A549 (cell line): Measurements from ENCODE around the gene THUMPD2. TPM values are rescaled to one million over a fixed set of nuclear protein-coding genes. Genes with fewer than 3 reads are reported as not detected.

ENCODE experiments used
- ATAC-seq, 2 experiments: fragments of 200-7000 bp in 1 of 2; fragments of >200 bp in 1 of 2; cut with Nextera tagmentation in 1 of 2; cut with Tn5 transposase in 1 of 2; 3 replicates each; pipeline versions ENCODE4 v1.8.0 to v1.9.1; 2018 to 2020; ENCODE audit warnings: mild to moderate bottlenecking in 1 of 2, moderate library complexity in 1 of 2
- CTCF ChIA-PET: fragments of 300-600 bp; sonication (Branson Sonifier 250); formaldehyde crosslinking; extraction: SDS; loops from one replicate; lab custom pipeline; 2021; ENCODE audit warnings: antibody characterized with exemption, inconsistent platforms; lab: Yijun Ruan, JAX
- POLR2A ChIA-PET: fragments of 350-600 bp; formaldehyde crosslinking; extraction: SDS; loops from one replicate; lab custom pipeline; 2021; ENCODE audit warnings: antibody characterized with exemption, inconsistent platforms; lab: Yijun Ruan, JAX
- DNase-seq, 2 experiments: peaks; one replicate each; pipeline versions ENCODE4 v3.0.0 to v3.0.0-alpha.2; 2011 to 2016; ENCODE audit warnings: low read depth in 1 of 2, low spot score in 1 of 2
- FAIRE-seq: peaks from 2 replicates; lab custom pipeline; 2011; peaks lifted over from hg19 to GRCh38; lab: Jason Lieb, UNC
- H3K27ac ChIP-seq, 2 experiments: fragments of >200 bp; sonication (Bioruptor Twin); formaldehyde crosslinking; 3 replicates each; pipeline ENCODE4 v1.5.1; 2016 to 2017
- H3K4me1 ChIP-seq: fragments of >200 bp; sonication (Bioruptor Twin); formaldehyde crosslinking; 3 replicates; pipeline ENCODE4 v1.6.1; 2016
- H3K4me2 ChIP-seq: fragments of >200 bp; sonication (Bioruptor Twin); formaldehyde crosslinking; 3 replicates; pipeline ENCODE4 v1.6.1; 2016
- H3K4me3 ChIP-seq: fragments of >200 bp; sonication (Bioruptor Twin); formaldehyde crosslinking; 3 replicates; pipeline ENCODE4 v1.5.1; 2016
- H3K9me3 ChIP-seq: fragments of >200 bp; sonication (Bioruptor Twin); formaldehyde crosslinking; 3 replicates; pipeline ENCODE4 v1.6.1; 2016
- CBX8 ChIP-seq: fragments of 200-600 bp; sonication (generic); IDR thresholded peaks from 2 replicates; pipeline ENCODE4 v1.6.1; 2016
- CEBPB ChIP-seq, 2 experiments: fragments of >200 bp in 1 of 2; sonication (Bioruptor Twin) in 1 of 2; formaldehyde crosslinking in 1 of 2; IDR thresholded peaks; 2 replicates each; pipeline ENCODE4 v1.6.1; 2012 to 2016
- CHD2 ChIP-seq: fragments of 150-350 bp; IDR thresholded peaks from 2 replicates; pipeline ENCODE4 v1.6.1; 2014; ENCODE audit warnings: low read length; ENCODE audit not compliant: partially characterized antibody
- CHD4 ChIP-seq: fragments of 200-600 bp; sonication (generic); IDR thresholded peaks from 2 replicates; pipeline ENCODE4 v1.6.1; 2016; ENCODE audit warnings: antibody characterized with exemption, mild to moderate bottlenecking, borderline replicate concordance
- EHMT2 ChIP-seq: fragments of 200-600 bp; sonication (generic); IDR thresholded peaks from 2 replicates; pipeline ENCODE4 v1.6.1; 2016; ENCODE audit warnings: antibody characterized with exemption, low read depth, mild to moderate bottlenecking, moderate library complexity
- FOSL2 ChIP-seq, 2 experiments: fragments of 450-650 bp in 1 of 2; fragments of >200 bp in 1 of 2; sonication (Bioruptor Twin) in 1 of 2; formaldehyde crosslinking; IDR thresholded peaks; 2 replicates each; pipeline versions ENCODE4 v1.5.0 to v1.6.1; 2016 to 2020; ENCODE audit warnings: mild to moderate bottlenecking in 1 of 2, moderate library complexity in 1 of 2
- GATA3 ChIP-seq: IDR thresholded peaks from 2 replicates; pipeline ENCODE4 v1.6.1; 2012; ENCODE audit warnings: borderline replicate concordance
- HEYL ChIP-seq: fragments of 250-450 bp; sonication (Bioruptor Pico); IDR thresholded peaks from 2 replicates; pipeline ENCODE4 v1.8.0; 2021; ENCODE audit warnings: mild to moderate bottlenecking, moderate library complexity
- JUN ChIP-seq, 2 experiments: fragments of >200 bp; sonication (Bioruptor Twin); formaldehyde crosslinking; IDR thresholded peaks; 2 replicates in 1 of 2; 3 replicates in 1 of 2; pipeline ENCODE4 v1.6.1; 2016 to 2017
- JUNB ChIP-seq: fragments of >200 bp; sonication (Bioruptor Twin); formaldehyde crosslinking; IDR thresholded peaks from 2 replicates; pipeline ENCODE4 v1.6.1; 2016
- KDM1A ChIP-seq: fragments of 200-600 bp; sonication (generic); IDR thresholded peaks from 2 replicates; pipeline ENCODE4 v1.6.1; 2016; ENCODE audit warnings: low read depth, mild to moderate bottlenecking
- POLR2A ChIP-seq: IDR thresholded peaks from 2 replicates; pipeline ENCODE4 v1.6.1; 2012; ENCODE audit warnings: mild to moderate bottlenecking, low read length
- POLR2AphosphoS2 ChIP-seq: conservative IDR thresholded peaks from 2 replicates; pipeline ENCODE4 v1.6.1; 2012; ENCODE audit warnings: low read length, improper control_type of control experiment, inconsistent platforms
- RAD21 ChIP-seq, 2 experiments: fragments of >200 bp in 1 of 2; sonication (Bioruptor Twin) in 1 of 2; formaldehyde crosslinking in 1 of 2; IDR thresholded peaks in 1 of 2; conservative IDR thresholded peaks in 1 of 2; 2 replicates in 1 of 2; 3 replicates in 1 of 2; pipeline ENCODE4 v1.6.1; 2012 to 2018; ENCODE audit warnings: inconsistent platforms in 1 of 2
- RARB ChIP-seq: fragments of 250-450 bp; sonication (Bioruptor Pico); IDR thresholded peaks from 2 replicates; pipeline ENCODE4 v1.8.0; 2021; ENCODE audit warnings: mild to moderate bottlenecking, moderate library complexity
- RNF2 ChIP-seq: fragments of 200-600 bp; sonication (generic); IDR thresholded peaks from 2 replicates; pipeline ENCODE4 v1.6.1; 2016; ENCODE audit warnings: low read depth, mild to moderate bottlenecking, antibody characterized with exemption, moderate library complexity, borderline replicate concordance
- SMC3 ChIP-seq: fragments of >200 bp; sonication (Bioruptor Twin); formaldehyde crosslinking; IDR thresholded peaks from 3 replicates; pipeline ENCODE4 v1.6.1; 2018; ENCODE audit warnings: inconsistent platforms
- SREBF2 ChIP-seq: fragments of 450-650 bp; IDR thresholded peaks from 2 replicates; pipeline ENCODE4 v1.6.1; 2014; ENCODE audit warnings: mild to moderate bottlenecking, moderate library complexity
- TFCP2L1 ChIP-seq: fragments of 250-450 bp; sonication (Bioruptor Pico); IDR thresholded peaks from 2 replicates; pipeline ENCODE4 v1.5.0; 2021; ENCODE audit warnings: mild to moderate bottlenecking
- TP53 ChIP-seq: fragments of 250-450 bp; sonication (Bioruptor Pico); IDR thresholded peaks from 2 replicates; pipeline ENCODE4 v1.5.0; 2021; ENCODE audit warnings: mild to moderate bottlenecking, moderate library complexity
- ZC3H11A ChIP-seq: fragments of 450-650 bp; IDR thresholded peaks from 2 replicates; pipeline ENCODE4 v1.6.1; 2014; ENCODE audit warnings: antibody characterized with exemption, mild to moderate bottlenecking
- ZSCAN20 ChIP-seq: fragments of 250-450 bp; sonication (Bioruptor Pico); IDR thresholded peaks from 2 replicates; pipeline ENCODE4 v1.8.0; 2022; ENCODE audit warnings: mild to moderate bottlenecking, moderate library complexity
- WGBS: methylation state at CpG from one replicate; pipeline ENCODE4 v1.1.6; 2017; ENCODE audit errors: missing lambda C conversion rate; 5-methylcytosine and 5-hydroxymethylcytosine counted together
- polyA plus RNA-seq, 4 experiments: library from polyadenylated mRNA; depleted of rRNA in 3 of 4; stranded (reverse); fragments of >200 nt; fragmentation: RNase III in 1 of 4; extraction: RNeasy Plus Mini Kit Qiagen cat#74134 plus additional on column Dnase treatment in 1 of 4; gene quantifications; 2 replicates in 3 of 4; 3 replicates in 1 of 4; pipeline ENCODE4 v1.2.3, GENCODE V29; 2011 to 2017
- TF ChIP-seq, protein P1 (sequence below): fragments of >200 bp; sonication (Bioruptor Twin); formaldehyde crosslinking; IDR thresholded peaks from 3 replicates; pipeline ENCODE4 v1.5.1; 2016
- TF ChIP-seq, protein P2 (sequence below): fragments of 450-650 bp; IDR thresholded peaks from 2 replicates; pipeline ENCODE4 v1.6.1; 2014; ENCODE audit warnings: antibody characterized with exemption
- TF ChIP-seq, protein P3 (sequence below): fragments of 150-350 bp; IDR thresholded peaks from 2 replicates; pipeline ENCODE4 v1.6.1; 2014; ENCODE audit warnings: low read depth, mild to moderate bottlenecking, low read length

The THUMPD2 gene
- polyA plus RNA-seq, 2 of the 4 experiments (the other 2 are of a cell fraction) = 13.8 to 25.3 TPM

DNA sequence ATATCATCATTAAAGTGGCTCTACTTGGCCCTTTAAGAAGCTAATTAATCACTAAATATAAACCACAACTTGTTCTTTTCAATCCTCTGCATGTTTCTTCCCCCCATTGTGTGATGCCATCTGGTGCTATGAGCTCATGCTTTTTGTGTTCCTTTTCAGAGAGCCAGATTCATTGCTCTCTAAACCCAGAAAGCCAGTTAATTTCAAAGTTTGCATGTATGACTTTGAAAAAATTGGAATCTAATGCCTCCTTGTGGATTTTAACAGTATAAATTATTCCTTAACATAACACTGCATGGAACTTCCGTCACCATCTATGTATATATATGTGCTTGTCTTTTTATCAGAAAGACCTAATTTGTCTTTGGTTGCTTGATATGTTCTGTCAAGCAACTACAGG lies 82.2 kb downstream of the THUMPD2 start:
- ATAC-seq = peak; percentile 69 to 83
- ChIA-PET POLR2A (no interaction called here), CTCF (interaction anchor here (0.7 to 3.3 kb wide), 43 partner anchors 9 to 638 kb away, joined by 3 to 28 read pairs (median 5); no protein-coding TSS in a partner anchor)
- no peak overlapping the region for H3K4me2 ChIP-seq
- H3K9me3 ChIP-seq = peaks cover 14% of the 10 kb centered on the region; the same call in 2 of the 3 replicates
- no peak overlapping the region for H3K4me3 ChIP-seq
- H3K4me1 ChIP-seq = no peaks in the 10 kb centered on the region
- peak; percentile 11 to 17 for DNase-seq
- 66% methylated on average over 1 of the region's 1 CpG for WGBS
- no peak overlapping the region for H3K27ac ChIP-seq
- FAIRE-seq = peak; percentile 36
- TF ChIP-seq SMC3 = peak; percentile 80
- TF ChIP-seq, protein P1, sequence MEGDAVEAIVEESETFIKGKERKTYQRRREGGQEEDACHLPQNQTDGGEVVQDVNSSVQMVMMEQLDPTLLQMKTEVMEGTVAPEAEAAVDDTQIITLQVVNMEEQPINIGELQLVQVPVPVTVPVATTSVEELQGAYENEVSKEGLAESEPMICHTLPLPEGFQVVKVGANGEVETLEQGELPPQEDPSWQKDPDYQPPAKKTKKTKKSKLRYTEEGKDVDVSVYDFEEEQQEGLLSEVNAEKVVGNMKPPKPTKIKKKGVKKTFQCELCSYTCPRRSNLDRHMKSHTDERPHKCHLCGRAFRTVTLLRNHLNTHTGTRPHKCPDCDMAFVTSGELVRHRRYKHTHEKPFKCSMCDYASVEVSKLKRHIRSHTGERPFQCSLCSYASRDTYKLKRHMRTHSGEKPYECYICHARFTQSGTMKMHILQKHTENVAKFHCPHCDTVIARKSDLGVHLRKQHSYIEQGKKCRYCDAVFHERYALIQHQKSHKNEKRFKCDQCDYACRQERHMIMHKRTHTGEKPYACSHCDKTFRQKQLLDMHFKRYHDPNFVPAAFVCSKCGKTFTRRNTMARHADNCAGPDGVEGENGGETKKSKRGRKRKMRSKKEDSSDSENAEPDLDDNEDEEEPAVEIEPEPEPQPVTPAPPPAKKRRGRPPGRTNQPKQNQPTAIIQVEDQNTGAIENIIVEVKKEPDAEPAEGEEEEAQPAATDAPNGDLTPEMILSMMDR = peak; percentile 63
- no peak for TF ChIP-seq CHD4
- TF ChIP-seq RAD21 (conservative IDR thresholded peaks at IDR 0.05 in 1 of 2, IDR thresholded peaks at IDR 0.05 in 1 of 2) = peak; percentile 63 to 78

DNA sequence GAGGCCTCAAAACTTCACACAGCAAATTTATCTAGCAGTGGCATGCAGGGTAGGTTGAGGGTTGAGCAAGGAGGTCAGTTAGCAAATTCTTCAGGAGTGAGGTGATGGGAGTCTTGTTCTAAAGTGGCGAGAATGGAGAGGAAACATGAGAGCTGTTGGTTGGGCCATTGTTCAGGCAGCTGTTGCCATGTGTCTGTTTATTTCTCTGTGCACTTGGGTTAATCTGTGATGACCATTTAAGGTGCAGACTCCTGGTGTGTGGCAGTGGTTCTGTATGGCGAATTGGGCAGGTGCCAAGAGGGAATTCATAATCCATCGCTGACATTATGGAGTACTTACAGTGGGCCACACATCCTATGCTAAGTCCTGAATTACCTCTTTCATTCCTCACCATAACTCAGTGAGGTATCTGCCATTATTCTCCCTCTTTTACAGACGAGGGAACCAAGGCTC lies 82.9 kb downstream of the THUMPD2 start:
- no peak overlapping the region for H3K4me2 ChIP-seq
- FAIRE-seq (no peak), ATAC-seq (peak; percentile 10 to 26; a peak in 3 of 6 replicates), DNase-seq (peak in 1 of 2 experiments; percentile 4)
- TF ChIP-seq CEBPB (IDR thresholded peaks at IDR 0.05) = no peak
- no peak for TF ChIP-seq ZSCAN20
- no peak for TF ChIP-seq RARB (CRISPR knock-in tag)
- TF ChIP-seq KDM1A = no peak
- TF ChIP-seq ZC3H11A = no peak
- no peak for TF ChIP-seq CHD2
- TF ChIP-seq, protein P2, sequence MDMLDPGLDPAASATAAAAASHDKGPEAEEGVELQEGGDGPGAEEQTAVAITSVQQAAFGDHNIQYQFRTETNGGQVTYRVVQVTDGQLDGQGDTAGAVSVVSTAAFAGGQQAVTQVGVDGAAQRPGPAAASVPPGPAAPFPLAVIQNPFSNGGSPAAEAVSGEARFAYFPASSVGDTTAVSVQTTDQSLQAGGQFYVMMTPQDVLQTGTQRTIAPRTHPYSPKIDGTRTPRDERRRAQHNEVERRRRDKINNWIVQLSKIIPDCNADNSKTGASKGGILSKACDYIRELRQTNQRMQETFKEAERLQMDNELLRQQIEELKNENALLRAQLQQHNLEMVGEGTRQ = no peak
- TF ChIP-seq TP53 (CRISPR knock-in tag) = no peak
- TF ChIP-seq CBX8 = no peak
- TF ChIP-seq GATA3 = no peak
- TF ChIP-seq EHMT2 = no peak
- no peak for TF ChIP-seq RAD21 (conservative IDR thresholded peaks at IDR 0.05 in 1 of 2, IDR thresholded peaks at IDR 0.05 in 1 of 2)
- no peak for TF ChIP-seq FOSL2 (IDR thresholded peaks at IDR 0.05)
- TF ChIP-seq FOSL2 (CRISPR knock-in tag; IDR thresholded peaks at IDR 0.05) = no peak
- no peak for TF ChIP-seq TFCP2L1 (CRISPR knock-in tag)
- no peak for TF ChIP-seq SREBF2
- TF ChIP-seq RNF2 = no peak
- 50% methylated on average over 4 of the region's 4 CpGs for WGBS
- H3K4me3 ChIP-seq = no peak overlapping the region
- H3K27ac ChIP-seq = no peak overlapping the region
- no peaks in the 10 kb centered on the region for H3K4me1 ChIP-seq
- H3K9me3 ChIP-seq = peaks cover 11% of the 10 kb centered on the region; the same call in 2 of the 3 replicates
- ChIA-PET CTCF (interaction anchor here (0.7 to 3.3 kb wide), 40 partner anchors 8 to 466 kb away, joined by 3 to 28 read pairs (median 5); no protein-coding TSS in a partner anchor), POLR2A (no interaction called here)

- H3K27ac ChIP-seq = no peak overlapping the region
- ATAC-seq (no peak), FAIRE-seq (no peak), DNase-seq (no peak)
- CTCF ChIA-PET = interaction anchor here (1.4 kb wide), 1 partner anchor 112 kb away, joined by 3 read pairs; no protein-coding TSS in a partner anchor
- H3K4me1 ChIP-seq = peaks cover 5% of the 10 kb centered on the region; the same call in 1 of the 3 replicates
- POLR2A ChIA-PET = no interaction called here
- no peak overlapping the region for H3K4me2 ChIP-seq
- TF ChIP-seq RARB (CRISPR knock-in tag) (no peak), HEYL (CRISPR knock-in tag) (no peak), JUN (IDR thresholded peaks at IDR 0.05) (no peak), POLR2A (no peak), POLR2AphosphoS2 (no peak), SREBF2 (no peak), JUNB (no peak)
- TF ChIP-seq, protein P3, sequence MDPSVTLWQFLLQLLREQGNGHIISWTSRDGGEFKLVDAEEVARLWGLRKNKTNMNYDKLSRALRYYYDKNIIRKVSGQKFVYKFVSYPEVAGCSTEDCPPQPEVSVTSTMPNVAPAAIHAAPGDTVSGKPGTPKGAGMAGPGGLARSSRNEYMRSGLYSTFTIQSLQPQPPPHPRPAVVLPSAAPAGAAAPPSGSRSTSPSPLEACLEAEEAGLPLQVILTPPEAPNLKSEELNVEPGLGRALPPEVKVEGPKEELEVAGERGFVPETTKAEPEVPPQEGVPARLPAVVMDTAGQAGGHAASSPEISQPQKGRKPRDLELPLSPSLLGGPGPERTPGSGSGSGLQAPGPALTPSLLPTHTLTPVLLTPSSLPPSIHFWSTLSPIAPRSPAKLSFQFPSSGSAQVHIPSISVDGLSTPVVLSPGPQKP = no peak
- no peak overlapping the region for H3K4me3 ChIP-seq
- peaks cover 7% of the 10 kb centered on the region; the same call in 1 of the 3 replicates for H3K9me3 ChIP-seq
- WGBS = 57% methylated on average over 1 of the region's 1 CpG
Observed at GRCh38 chr2:39693245-39693644, 85.8 kb downstream of the THUMPD2 start.
